Fibroblast of skin of left biceps (primary cell): ENCODE data around the gene ERG28.
"Not testable (repeated sequence)": the region's sequence is repeated elsewhere in the genome, so short reads cannot be mapped to it uniquely, and the experiment has no call there.

ENCODE experiments used
- DNase-seq, 2 experiments: peaks; one replicate each; pipeline ENCODE4 v3.0.0-alpha.2; 2013; ENCODE audit warnings: low read depth in 2 of 2

ERG28 gene

GRCh38 chr14:75625034-75625433 lies 35.6 kb downstream of the ERG28 start:
- no peak for DNase-seq

GRCh38 chr14:75619548-75619947 lies 41.1 kb downstream of the ERG28 start:
- no peak for DNase-seq

- DNase-seq = no peak
These were observed 45.5 kb downstream of the ERG28 start for GRCh38 chr14:75615200-75615599.

- DNase-seq = no peak
These were observed 46.5 kb downstream of the ERG28 start for GRCh38 chr14:75614179-75614578.

- DNase-seq = no peak
These were observed 48.5 kb downstream of the ERG28 start for GRCh38 chr14:75612157-75612556.

- DNase-seq = no peak
These were observed 49.8 kb downstream of the ERG28 start for GRCh38 chr14:75610834-75611233.

GRCh38 chr14:75609606-75610475 lies 50.8 kb downstream of the ERG28 start:
- no peak for DNase-seq

- no peak for DNase-seq
These were observed 51.6 kb downstream of the ERG28 start for GRCh38 chr14:75609116-75609515.

- DNase-seq = no peak
These were observed 52.6 kb downstream of the ERG28 start for GRCh38 chr14:75607842-75608640.

GRCh38 chr14:75607044-75607443 lies 53.6 kb downstream of the ERG28 start:
- DNase-seq = no peak

- DNase-seq = no peak
These were observed 54.8 kb downstream of the ERG28 start for GRCh38 chr14:75605916-75606315.

- no peak for DNase-seq
These were observed 55.5 kb downstream of the ERG28 start for GRCh38 chr14:75604979-75605851.

GRCh38 chr14:75602503-75602902 lies 58.2 kb downstream of the ERG28 start:
- DNase-seq = no peak

GRCh38 chr14:75601061-75601460 lies 59.6 kb downstream of the ERG28 start:
- DNase-seq = not testable (repeated sequence)

GRCh38 chr14:75600100-75600499 lies 60.6 kb downstream of the ERG28 start:
- not testable (repeated sequence) for DNase-seq
